Fibroblast of skin of right biceps (primary cell): Measurements from ENCODE around the gene SRM.

Experiments used
- DNase-seq: peaks from one replicate; pipeline ENCODE4 v3.0.0-alpha.2; 2013

SRM gene

GRCh38 chr1:11012260-11013159 is 47.3 kb downstream of the SRM start, which contains the start of gene TARDBP:
Gene TARDBP, plus strand, starts transcription at chr1:11012654. Its CDS starts 1,074 bp downstream, at chr1:11013728.
- DNase-seq = peak; percentile 92
